A673 (cell line): ENCODE results near the gene SLIT3. TPM values are rescaled to one million over a fixed set of nuclear protein-coding genes. Genes with fewer than 3 reads are reported as not detected.

Experiments used
- BruUV-seq: library from RNA; stranded (reverse); fragments of 400-500 nt; replicated peaks from 2 replicates; lab custom pipeline; 2021; lab: Mats Ljungman, UMichigan
- CTCF ChIA-PET: fragments of 300-600 bp; sonication (Branson Sonifier 250); formaldehyde crosslinking; loops from one replicate; lab custom pipeline; 2022; ENCODE audit warnings: antibody characterized with exemption; lab: Charles Lee
- POLR2A ChIA-PET: fragments of 300-600 bp; sonication (Branson Sonifier 250); formaldehyde crosslinking; loops from one replicate; lab custom pipeline; 2022; ENCODE audit warnings: antibody characterized with exemption; ENCODE audit not compliant: low non-redundant PET; lab: Charles Lee
- DNase-seq: peaks from one replicate; pipeline ENCODE4 v3.0.0-alpha.2; 2015; ENCODE audit warnings: low spot score
- H3K27ac ChIP-seq: fragments of 200-600 bp; sonication (generic); 2 replicates; pipeline ENCODE4 v1.5.1; 2016; ENCODE audit warnings: mixed run types, low read depth, mild to moderate bottlenecking, mixed read lengths, antibody characterized with exemption, low read length; ENCODE audit not compliant: poor library complexity, severe bottlenecking
- H3K27me3 ChIP-seq: fragments of 200-600 bp; sonication (generic); replicated peaks from 2 replicates; pipeline ENCODE4 v1.6.1; 2017; ENCODE audit warnings: mixed run types, low read depth, mild to moderate bottlenecking, mixed read lengths, antibody characterized with exemption, low read length; ENCODE audit not compliant: insufficient read depth, poor library complexity
- H3K36me3 ChIP-seq: fragments of 200-600 bp; sonication (generic); 2 replicates; pipeline ENCODE4 v1.6.1; 2016; ENCODE audit warnings: mixed run types, mild to moderate bottlenecking, mixed read lengths, antibody characterized with exemption, low read length; ENCODE audit not compliant: insufficient read depth, poor library complexity, severe bottlenecking
- H3K4me1 ChIP-seq: fragments of 200-600 bp; sonication (generic); 2 replicates; pipeline ENCODE4 v1.6.1; 2017; ENCODE audit warnings: mixed run types, mild to moderate bottlenecking, mixed read lengths, antibody characterized with exemption, low read length; ENCODE audit not compliant: insufficient read depth, poor library complexity, severe bottlenecking
- H3K4me3 ChIP-seq: fragments of 200-600 bp; sonication (generic); 2 replicates; pipeline ENCODE4 v1.5.1; 2016; ENCODE audit warnings: low read depth, mixed run types, mild to moderate bottlenecking, mixed read lengths, low read length; ENCODE audit not compliant: poor library complexity, severe bottlenecking
- H3K9me3 ChIP-seq: fragments of 200-600 bp; sonication (generic); 2 replicates; pipeline ENCODE4 v1.6.1; 2016; ENCODE audit warnings: mixed run types, low read depth, mild to moderate bottlenecking, mixed read lengths, antibody characterized with exemption, low read length; ENCODE audit not compliant: poor library complexity, severe bottlenecking
- EZH2 ChIP-seq: fragments of 200-600 bp; sonication (generic); IDR thresholded peaks from 2 replicates; pipeline ENCODE4 v1.6.1; 2017; ENCODE audit warnings: borderline replicate concordance, low read depth, mild to moderate bottlenecking, mixed read lengths, antibody characterized with exemption, low read length; ENCODE audit not compliant: poor library complexity, severe bottlenecking
- intact Hi-C: fragments of 100-400 bp; cut with micrococcal nuclease; formaldehyde crosslinking; loops from one replicate; pipeline ENCODE4 v1.10.0; 2022; ENCODE audit not compliant: unreplicated experiment
- total RNA-seq: library from RNA; stranded (reverse); gene quantifications from 2 replicates; pipeline ENCODE4 v1.2.3, GENCODE V29; 2021
- TF ChIP-seq, protein P1 (sequence below): fragments of 300-800, 200-600 bp; sonication (generic); conservative IDR thresholded peaks from 2 replicates; pipeline ENCODE4 v1.5.1; 2017; ENCODE audit warnings: low read depth, mild to moderate bottlenecking, antibody characterized with exemption, low read length, moderate library complexity, mixed read lengths

The SLIT3 gene
- total RNA-seq, 1 experiment from 2014 or later: not detected

DNA sequence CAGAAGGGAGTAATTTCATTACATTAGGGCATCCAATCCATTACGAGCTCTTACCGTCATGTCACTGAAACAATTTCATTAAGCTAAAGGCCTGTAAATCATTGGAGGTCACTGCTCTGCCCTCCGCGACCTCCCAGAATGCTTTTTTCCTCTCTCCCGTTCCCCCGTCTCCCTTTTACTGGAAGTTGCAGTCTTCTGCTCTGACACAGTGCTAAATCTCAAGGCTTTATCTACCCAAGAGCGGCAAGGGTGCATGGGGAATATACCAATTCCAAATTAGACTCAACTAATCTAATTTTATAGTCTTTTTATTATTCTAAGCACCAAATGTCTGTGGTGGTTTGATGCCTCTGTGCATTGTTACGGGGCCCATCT, 456.0 kb downstream of the SLIT3 start:
- peaks cover 98% of the 10 kb centered on the region for H3K27me3 ChIP-seq
- POLR2A ChIA-PET: no interaction called here
- no peaks in the 10 kb centered on the region for H3K36me3 ChIP-seq
- no peak overlapping the region for H3K27ac ChIP-seq
- no peak for TF ChIP-seq EZH2
- TF ChIP-seq, protein P1, sequence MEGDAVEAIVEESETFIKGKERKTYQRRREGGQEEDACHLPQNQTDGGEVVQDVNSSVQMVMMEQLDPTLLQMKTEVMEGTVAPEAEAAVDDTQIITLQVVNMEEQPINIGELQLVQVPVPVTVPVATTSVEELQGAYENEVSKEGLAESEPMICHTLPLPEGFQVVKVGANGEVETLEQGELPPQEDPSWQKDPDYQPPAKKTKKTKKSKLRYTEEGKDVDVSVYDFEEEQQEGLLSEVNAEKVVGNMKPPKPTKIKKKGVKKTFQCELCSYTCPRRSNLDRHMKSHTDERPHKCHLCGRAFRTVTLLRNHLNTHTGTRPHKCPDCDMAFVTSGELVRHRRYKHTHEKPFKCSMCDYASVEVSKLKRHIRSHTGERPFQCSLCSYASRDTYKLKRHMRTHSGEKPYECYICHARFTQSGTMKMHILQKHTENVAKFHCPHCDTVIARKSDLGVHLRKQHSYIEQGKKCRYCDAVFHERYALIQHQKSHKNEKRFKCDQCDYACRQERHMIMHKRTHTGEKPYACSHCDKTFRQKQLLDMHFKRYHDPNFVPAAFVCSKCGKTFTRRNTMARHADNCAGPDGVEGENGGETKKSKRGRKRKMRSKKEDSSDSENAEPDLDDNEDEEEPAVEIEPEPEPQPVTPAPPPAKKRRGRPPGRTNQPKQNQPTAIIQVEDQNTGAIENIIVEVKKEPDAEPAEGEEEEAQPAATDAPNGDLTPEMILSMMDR: no peak
- intact Hi-C loops: no loop called here
- CTCF ChIA-PET: no interaction called here
- BruUV-seq: no TSS peak
- no peaks in the 10 kb centered on the region for H3K4me1 ChIP-seq
- DNase-seq: no peak
- H3K9me3 ChIP-seq: no peaks in the 10 kb centered on the region
- no peak overlapping the region for H3K4me3 ChIP-seq

GRCh38 chr5:168844016-168844921, 456.7 kb downstream of the SLIT3 start:
- Histone ChIP-seq H3K27ac (no peak overlapping the region), H3K4me3 (no peak overlapping the region), H3K9me3 (no peaks in the 10 kb centered on the region), H3K27me3 (peaks cover 98% of the 10 kb centered on the region), H3K4me1 (no peaks in the 10 kb centered on the region), H3K36me3 (no peaks in the 10 kb centered on the region)
- CTCF ChIA-PET: no interaction called here
- intact Hi-C loops: no loop called here
- DNase-seq: no peak
- POLR2A ChIA-PET: interaction anchor here (0.5 kb wide), 1 partner anchor 222 kb away, joined by 3 read pairs; no protein-coding TSS in a partner anchor
- TF ChIP-seq, protein P1: no peak
- no peak for TF ChIP-seq EZH2
- no TSS peak for BruUV-seq

GRCh38 chr5:168843277-168844015, 457.5 kb downstream of the SLIT3 start:
- TF ChIP-seq, protein P1: no peak
- TF ChIP-seq EZH2: no peak
- Histone ChIP-seq H3K27ac (no peak overlapping the region), H3K4me3 (no peak overlapping the region), H3K27me3 (peaks cover 98% of the 10 kb centered on the region), H3K36me3 (no peaks in the 10 kb centered on the region), H3K9me3 (no peaks in the 10 kb centered on the region), H3K4me1 (no peaks in the 10 kb centered on the region)
- no peak for DNase-seq
- no TSS peak for BruUV-seq
- POLR2A ChIA-PET: interaction anchor here (0.5 kb wide), 1 partner anchor 221 kb away, joined by 3 read pairs; no protein-coding TSS in a partner anchor
- CTCF ChIA-PET: no interaction called here
- intact Hi-C loops: no loop called here
